OCI-LY3 (cell line): Measurements from ENCODE around the gene TSEN54.

ENCODE experiments used
- H2AFZ ChIP-seq: fragments of 200-600, 300-600 bp; shearing (Covaris generic); 2 replicates; pipeline ENCODE4 v1.6.0; 2014; ENCODE audit warnings: antibody characterized with exemption, low read depth, low read length
- H3K27ac ChIP-seq: fragments of 200-600, 300-600 bp; sonication (generic); 2 replicates; pipeline ENCODE4 v1.5.1; 2014; ENCODE audit warnings: mild to moderate bottlenecking, low read length, moderate library complexity, mixed read lengths
- H3K27me3 ChIP-seq: fragments of 200-600, 300-600 bp; sonication (generic); 2 replicates; pipeline ENCODE4 v1.6.1; 2014; ENCODE audit warnings: low read depth, low read length, mixed read lengths
- H3K36me3 ChIP-seq: fragments of 200-600, 300-600 bp; sonication (generic); replicated peaks from 2 replicates; pipeline ENCODE3; 2014; ENCODE audit warnings: low read depth, low read length, mixed read lengths
- H3K4me1 ChIP-seq: fragments of 300-600, 200-600 bp; sonication (generic); 2 replicates; pipeline ENCODE4 v1.6.1; 2014; ENCODE audit warnings: low read length, mixed read lengths
- H3K4me2 ChIP-seq: fragments of 200-600, 300-600 bp; sonication (generic); 2 replicates; pipeline ENCODE4 v1.6.1; 2014; ENCODE audit warnings: low read length, mixed read lengths
- H3K4me3 ChIP-seq: fragments of 300-600, 200-600 bp; sonication (generic); 2 replicates; pipeline ENCODE4 v1.5.1; 2014; ENCODE audit warnings: antibody characterized with exemption, mild to moderate bottlenecking, low read length, moderate library complexity
- H3K79me2 ChIP-seq: fragments of 300-600, 200-600 bp; shearing (Covaris generic); 2 replicates; pipeline ENCODE4 v1.6.1; 2014; ENCODE audit warnings: mild to moderate bottlenecking, low read length, mixed read lengths
- H3K9ac ChIP-seq: fragments of 300-600, 200-600 bp; shearing (Covaris generic); 2 replicates; pipeline ENCODE4 v1.6.0; 2014; ENCODE audit warnings: mild to moderate bottlenecking, low read length, moderate library complexity
- H3K9me3 ChIP-seq: fragments of 200-600, 300-600 bp; shearing (Covaris generic); 2 replicates; pipeline ENCODE4 v1.6.1; 2014; ENCODE audit warnings: low read length, mixed read lengths; ENCODE audit not compliant: insufficient read depth
- H4K20me1 ChIP-seq: fragments of 200-600, 300-600 bp; sonication (generic); 2 replicates; pipeline ENCODE4 v1.6.1; 2016; ENCODE audit warnings: low read length, mixed read lengths; ENCODE audit not compliant: insufficient read depth
- CTCF ChIP-seq: fragments of 200-600, 300-600 bp; sonication (generic); IDR thresholded peaks from 2 replicates; pipeline ENCODE4 v1.5.1; 2014; ENCODE audit warnings: antibody characterized with exemption, low read length, low read depth
- EZH2phosphoT487 ChIP-seq: fragments of 200-600 bp; shearing (Covaris generic); IDR thresholded peaks from 2 replicates; pipeline ENCODE4 v1.6.1; 2018; ENCODE audit warnings: antibody characterized with exemption, mixed run types, low read depth

Gene TSEN54

GRCh38 chr17:75571197-75571884 lies 55.0 kb downstream of the TSEN54 start:
- Histone ChIP-seq H3K4me2 (peak overlapping the region; percentile 86), H3K27ac (peak overlapping the region; percentile 72), H3K9me3 (no peaks in the 10 kb centered on the region), H3K4me1 (peaks cover 26% of the 10 kb centered on the region), H3K4me3 (peak overlapping the region; percentile 75), H2AFZ (peak overlapping the region; percentile 82; the same call in 1 of the 2 replicates), H4K20me1 (no peaks in the 10 kb centered on the region), H3K27me3 (no peaks in the 10 kb centered on the region), H3K9ac (peak overlapping the region; percentile 79), H3K79me2 (peaks cover 4% of the 10 kb centered on the region; the same call in 1 of the 2 replicates), H3K36me3 (no peaks in the 10 kb centered on the region)
- TF ChIP-seq CTCF = no peak
- TF ChIP-seq EZH2phosphoT487 = no peak

GRCh38 chr17:75571885-75572215 lies 55.5 kb downstream of the TSEN54 start:
- no peaks in the 10 kb centered on the region for H4K20me1 ChIP-seq
- peak overlapping the region; percentile 75 for H3K4me3 ChIP-seq
- peak overlapping the region; percentile 86 for H3K4me2 ChIP-seq
- H3K27ac ChIP-seq = peak overlapping the region; percentile 72
- no peak for TF ChIP-seq CTCF
- no peak for TF ChIP-seq EZH2phosphoT487
- peaks cover 4% of the 10 kb centered on the region; the same call in 1 of the 2 replicates for H3K79me2 ChIP-seq
- H3K36me3 ChIP-seq = no peaks in the 10 kb centered on the region
- H3K4me1 ChIP-seq = peaks cover 21% of the 10 kb centered on the region
- peak overlapping the region; percentile 79 for H3K9ac ChIP-seq
- no peak overlapping the region for H2AFZ ChIP-seq
- H3K9me3 ChIP-seq = no peaks in the 10 kb centered on the region
- H3K27me3 ChIP-seq = no peaks in the 10 kb centered on the region

- Histone ChIP-seq H3K79me2 (peaks cover 4% of the 10 kb centered on the region; the same call in 1 of the 2 replicates), H2AFZ (no peak overlapping the region), H4K20me1 (no peaks in the 10 kb centered on the region), H3K4me2 (no peak overlapping the region), H3K27me3 (no peaks in the 10 kb centered on the region), H3K4me1 (peaks cover 18% of the 10 kb centered on the region), H3K36me3 (no peaks in the 10 kb centered on the region), H3K27ac (no peak overlapping the region), H3K9me3 (no peaks in the 10 kb centered on the region), H3K9ac (no peak overlapping the region), H3K4me3 (no peak overlapping the region)
- TF ChIP-seq EZH2phosphoT487 = no peak
- TF ChIP-seq CTCF = no peak
These were observed 56.6 kb downstream of the TSEN54 start for GRCh38 chr17:75572713-75573539.

- Histone ChIP-seq H4K20me1 (no peaks in the 10 kb centered on the region), H3K9ac (no peak overlapping the region), H3K79me2 (peaks cover 4% of the 10 kb centered on the region; the same call in 1 of the 2 replicates), H3K4me1 (peaks cover 18% of the 10 kb centered on the region), H3K27me3 (no peaks in the 10 kb centered on the region), H3K9me3 (no peaks in the 10 kb centered on the region), H3K4me3 (no peak overlapping the region), H3K27ac (no peak overlapping the region), H3K4me2 (no peak overlapping the region), H2AFZ (no peak overlapping the region), H3K36me3 (no peaks in the 10 kb centered on the region)
- no peak for TF ChIP-seq CTCF
- TF ChIP-seq EZH2phosphoT487 = no peak
These were observed 57.2 kb downstream of the TSEN54 start for GRCh38 chr17:75573540-75573957.
